ENCODE data around the gene SPTLC3. TPM values are rescaled to one million over a fixed set of nuclear protein-coding genes. Genes with fewer than 3 reads are reported as not detected.

The SPTLC3 gene
- total RNA-seq, 4 donors from 2014 or later, result 9.2 to 17.1 (median 13.9) TPM

GRCh38 chr20:13021205-13021970 lies 12.6 kb downstream of the SPTLC3 start:
- Histone ChIP-seq H3K27me3 (no peaks in the 10 kb centered on the region), H3K9me3 (peaks cover 0 to 31% (median 0%) of the 10 kb centered on the region in 4 donors), H3K4me3 (no peak overlapping the region), H3K4me1 (no peaks in the 10 kb centered on the region), H3K27ac (no peak overlapping the region), H3K36me3 (no peaks in the 10 kb centered on the region)
- TF ChIP-seq CTCF (IDR thresholded peaks at IDR 0.05) (no peak), EP300 (IDR thresholded peaks at IDR 0.05) (no peak), POLR2A (IDR thresholded peaks at IDR 0.05) (no peak)
- WGBS, 2 donors, result 85 to 91% methylated on average over 5 of the region's 5 CpGs
- DNase-seq (ENCODE audit: low spot score in 2 of 2), result no peak

DNA sequence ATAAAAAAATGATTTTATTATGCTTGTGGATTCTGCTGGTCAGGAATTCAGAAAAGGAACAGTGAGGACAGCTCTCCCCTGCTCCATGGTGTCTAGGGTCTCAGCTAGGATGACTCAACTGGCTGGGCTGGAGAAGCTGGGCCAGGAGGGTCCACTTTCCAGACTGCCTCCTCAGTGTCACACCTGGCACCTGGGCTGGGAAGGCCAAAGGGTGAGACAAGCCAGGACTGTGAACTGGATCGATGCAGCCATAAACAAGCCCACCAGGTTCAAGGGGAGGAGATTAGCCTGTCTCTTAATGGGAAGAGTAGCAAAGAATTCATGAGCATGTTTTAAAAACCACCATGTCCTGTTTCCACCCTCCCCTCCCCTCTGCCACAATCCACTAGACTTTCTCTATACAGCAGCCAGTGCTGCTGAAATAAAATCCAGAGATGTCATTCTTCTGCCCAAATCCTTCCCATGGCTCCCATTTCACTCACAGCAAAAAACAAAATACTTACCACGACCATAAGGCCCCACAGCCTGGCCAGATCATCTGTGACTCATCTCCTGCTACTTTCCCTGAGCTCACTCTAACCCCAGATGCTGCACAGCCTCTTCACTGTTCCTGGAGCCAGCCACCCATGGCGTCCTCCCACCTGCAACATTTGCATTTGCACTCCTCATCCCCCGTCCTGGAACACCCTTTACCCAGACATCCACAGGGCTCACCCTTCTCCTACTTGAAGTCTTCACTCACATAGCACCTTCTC lies 13.8 kb downstream of the SPTLC3 start:
- Histone ChIP-seq H3K4me3 (no peak overlapping the region), H3K9me3 (peaks cover 0 to 28% (median 0%) of the 10 kb centered on the region in 4 donors), H3K36me3 (no peaks in the 10 kb centered on the region), H3K4me1 (no peaks in the 10 kb centered on the region), H3K27ac (no peak overlapping the region), H3K27me3 (no peaks in the 10 kb centered on the region)
- TF ChIP-seq POLR2A (IDR thresholded peaks at IDR 0.05) (no peak), CTCF (IDR thresholded peaks at IDR 0.05) (no peak), EP300 (IDR thresholded peaks at IDR 0.05) (no peak)
- no peak for DNase-seq (ENCODE audit: low spot score in 2 of 2)
- 47% methylated on average over 4 of the region's 4 CpGs for WGBS, 2 donors

- H3K36me3 ChIP-seq, result no peaks in the 10 kb centered on the region
- WGBS, 2 donors, result 38 to 43% methylated on average over 2 of the region's 2 CpGs
- no peaks in the 10 kb centered on the region for H3K27me3 ChIP-seq
- peaks cover 0 to 2% (median 0%) of the 10 kb centered on the region in 4 donors for H3K4me1 ChIP-seq
- TF ChIP-seq CTCF (IDR thresholded peaks at IDR 0.05) (no peak), POLR2A (IDR thresholded peaks at IDR 0.05) (no peak), EP300 (IDR thresholded peaks at IDR 0.05) (no peak)
- DNase-seq (ENCODE audit: low spot score in 2 of 2), result no peak
- peaks cover 0 to 23% (median 0%) of the 10 kb centered on the region in 4 donors for H3K9me3 ChIP-seq
- H3K27ac ChIP-seq, result no peak overlapping the region
- no peak overlapping the region for H3K4me3 ChIP-seq
Observed at GRCh38 chr20:13024596-13024995, 15.8 kb downstream of the SPTLC3 start.

- Histone ChIP-seq H3K4me3 (no peak overlapping the region), H3K9me3 (peaks cover 0 to 23% (median 0%) of the 10 kb centered on the region in 4 donors), H3K27ac (no peak overlapping the region), H3K27me3 (no peaks in the 10 kb centered on the region), H3K36me3 (no peaks in the 10 kb centered on the region), H3K4me1 (peaks cover 0 to 5% (median 0%) of the 10 kb centered on the region in 4 donors)
- TF ChIP-seq POLR2A (IDR thresholded peaks at IDR 0.05) (no peak), CTCF (IDR thresholded peaks at IDR 0.05) (no peak), EP300 (IDR thresholded peaks at IDR 0.05) (no peak)
- no peak for DNase-seq (ENCODE audit: low spot score in 2 of 2)
- WGBS, 2 donors, result 95 to 96% methylated on average over 1 of the region's 1 CpG
Observed at GRCh38 chr20:13025181-13025580, 16.4 kb downstream of the SPTLC3 start.

DNA sequence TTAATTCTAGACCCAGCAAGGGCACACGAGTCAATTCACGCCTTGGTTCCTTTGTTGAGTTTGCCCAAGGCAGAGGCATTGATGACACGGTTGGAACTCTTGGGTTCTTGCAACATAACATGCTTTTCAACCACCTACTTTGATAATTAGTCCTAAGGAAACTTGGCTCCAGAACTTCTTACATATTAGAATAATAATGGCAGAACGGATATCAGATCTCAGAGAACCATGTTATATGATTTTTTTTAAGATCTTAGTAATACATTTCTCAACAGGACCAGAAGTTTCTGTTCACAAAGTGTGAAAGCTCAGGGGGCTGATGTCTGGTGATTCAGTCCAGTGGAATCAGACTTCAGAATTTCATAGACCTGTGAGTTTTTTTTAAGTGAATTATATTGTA lies 19.2 kb downstream of the SPTLC3 start:
- Histone ChIP-seq H3K27ac (no peak overlapping the region), H3K27me3 (no peaks in the 10 kb centered on the region), H3K9me3 (no peaks in the 10 kb centered on the region), H3K4me3 (no peak overlapping the region), H3K4me1 (peaks cover 0 to 5% (median 0%) of the 10 kb centered on the region in 4 donors), H3K36me3 (no peaks in the 10 kb centered on the region)
- 59 to 62% methylated on average over 4 of the region's 4 CpGs for WGBS, 2 donors
- no peak for DNase-seq (ENCODE audit: low spot score in 2 of 2)
- TF ChIP-seq POLR2A (IDR thresholded peaks at IDR 0.05) (no peak), CTCF (IDR thresholded peaks at IDR 0.05) (no peak), EP300 (IDR thresholded peaks at IDR 0.05) (no peak)

Data from tibial nerve (tissue), 4 donors.